GM23338 (cell line): ENCODE data around the gene PTPA.

ENCODE experiments used
- CREB1 ChIP-seq: fragments of 250-450 bp; sonication (Bioruptor Pico); IDR thresholded peaks from 2 replicates; pipeline ENCODE4 v1.5.0; 2020; ENCODE audit warnings: low read depth, mild to moderate bottlenecking, moderate library complexity
- CTCF ChIP-seq, 2 experiments: fragments of 200-600 bp in 1 of 2; sonication (generic) in 1 of 2; conservative IDR thresholded peaks; 2 replicates each; pipeline versions ENCODE4 v1.5.1 to v1.6.1; 2016 to 2017; ENCODE audit warnings: antibody characterized with exemption in 2 of 2, low read depth in 2 of 2, mild to moderate bottlenecking in 2 of 2, moderate library complexity in 1 of 2
- ETS1 ChIP-seq: IDR thresholded peaks from 2 replicates; pipeline ENCODE4 v1.6.1; 2016; ENCODE audit warnings: antibody characterized with exemption
- EZH2 ChIP-seq: fragments of 200-600 bp; sonication (generic); IDR thresholded peaks from one replicate; pipeline ENCODE4 v1.8.0; 2017; ENCODE audit warnings: antibody characterized with exemption, mild to moderate bottlenecking, low read depth; ENCODE audit not compliant: unreplicated experiment
- EZH2phosphoT487 ChIP-seq: fragments of 200-600 bp; sonication (generic); IDR thresholded peaks from one replicate; pipeline ENCODE4 v1.8.1; 2018; ENCODE audit warnings: antibody characterized with exemption; ENCODE audit not compliant: unreplicated experiment
- JUNB ChIP-seq: IDR thresholded peaks from one replicate; pipeline ENCODE4 v1.6.1; 2016; ENCODE audit warnings: antibody characterized with exemption; ENCODE audit not compliant: unreplicated experiment
- NANOG ChIP-seq: IDR thresholded peaks from 2 replicates; pipeline ENCODE4 v1.6.1; 2016; ENCODE audit warnings: antibody characterized with exemption, borderline replicate concordance
- POLR2AphosphoS5 ChIP-seq: IDR thresholded peaks from 2 replicates; pipeline ENCODE4 v1.6.1; 2016; ENCODE audit warnings: antibody characterized with exemption, low read depth
- REST ChIP-seq: IDR thresholded peaks from one replicate; pipeline ENCODE4 v1.6.1; 2018; ENCODE audit warnings: antibody characterized with exemption; ENCODE audit not compliant: unreplicated experiment
- STAT1 ChIP-seq: IDR thresholded peaks from one replicate; pipeline ENCODE4 v1.6.1; 2016; ENCODE audit warnings: antibody characterized with exemption; ENCODE audit not compliant: unreplicated experiment
- ZNF114 ChIP-seq: fragments of 250-450 bp; sonication (Bioruptor Pico); IDR thresholded peaks from 2 replicates; pipeline ENCODE4 v1.5.0; 2020; ENCODE audit warnings: mild to moderate bottlenecking, moderate library complexity
- ZNF331 ChIP-seq: fragments of 250-450 bp; sonication (Bioruptor Pico); IDR thresholded peaks from 2 replicates; pipeline ENCODE4 v1.5.0; 2020; ENCODE audit warnings: low read depth, mild to moderate bottlenecking, moderate library complexity
- ZNF462 ChIP-seq: fragments of 250-450 bp; sonication (Bioruptor Pico); IDR thresholded peaks from 2 replicates; pipeline ENCODE4 v1.5.0; 2020; ENCODE audit warnings: mild to moderate bottlenecking, moderate library complexity

- TF ChIP-seq POLR2AphosphoS5 (no peak), CTCF (conservative IDR thresholded peaks at IDR 0.05; ENCODE audit: low read depth in 2 of 2) (no peak), REST (no peak), CREB1 (no peak), EZH2 (no peak), NANOG (no peak), JUNB (no peak), STAT1 (no peak), EZH2phosphoT487 (no peak), ZNF331 (CRISPR knock-in tag) (no peak), ZNF114 (CRISPR knock-in tag) (no peak), ETS1 (no peak), ZNF462 (CRISPR knock-in tag) (no peak)
Observed at GRCh38 chr9:129097671-129098306, 13.4 kb upstream of the PTPA start.
